ENCODE data around the gene EMSY.

EMSY gene

DNA sequence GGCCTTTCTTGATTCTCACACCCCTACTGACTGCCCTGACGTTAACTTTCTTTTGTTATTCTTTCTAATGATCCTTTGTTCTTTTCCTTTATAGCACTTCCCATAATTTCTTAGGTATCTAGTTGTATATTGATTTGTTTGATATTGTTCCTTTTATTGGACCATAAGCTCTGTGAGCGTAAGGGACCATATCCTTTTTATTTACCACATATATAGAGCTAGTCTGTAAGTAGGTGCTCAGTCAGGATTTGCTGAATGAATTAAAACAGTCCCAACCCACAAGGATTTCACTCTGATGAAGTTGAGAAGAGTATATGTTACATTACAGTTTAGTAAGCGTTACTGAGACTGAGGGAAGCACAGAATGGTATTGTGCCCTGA is 68.8 kb downstream of the EMSY start:
- H3K4me3 ChIP-seq (ENCODE audit: low read depth, low read length): no peak overlapping the region
- no peak for DNase-seq (ENCODE audit: low read depth)
- no peak for TF ChIP-seq CTCF (IDR thresholded peaks at IDR 0.05; ENCODE audit: low read depth, low read length, missing control alignments)

- TF ChIP-seq CTCF (IDR thresholded peaks at IDR 0.05; ENCODE audit: low read depth, low read length, missing control alignments): no peak
- no peak overlapping the region for H3K4me3 ChIP-seq (ENCODE audit: low read depth, low read length)
- no peak for DNase-seq (ENCODE audit: low read depth)
Measured at GRCh38 chr11:76515494-76515893, 70.7 kb downstream of the EMSY start.

- no peak for DNase-seq (ENCODE audit: low read depth)
- H3K4me3 ChIP-seq (ENCODE audit: low read depth, low read length): no peak overlapping the region
- TF ChIP-seq CTCF (IDR thresholded peaks at IDR 0.05; ENCODE audit: low read depth, low read length, missing control alignments): no peak
Measured at GRCh38 chr11:76523147-76523546, 78.3 kb downstream of the EMSY start.

DNA sequence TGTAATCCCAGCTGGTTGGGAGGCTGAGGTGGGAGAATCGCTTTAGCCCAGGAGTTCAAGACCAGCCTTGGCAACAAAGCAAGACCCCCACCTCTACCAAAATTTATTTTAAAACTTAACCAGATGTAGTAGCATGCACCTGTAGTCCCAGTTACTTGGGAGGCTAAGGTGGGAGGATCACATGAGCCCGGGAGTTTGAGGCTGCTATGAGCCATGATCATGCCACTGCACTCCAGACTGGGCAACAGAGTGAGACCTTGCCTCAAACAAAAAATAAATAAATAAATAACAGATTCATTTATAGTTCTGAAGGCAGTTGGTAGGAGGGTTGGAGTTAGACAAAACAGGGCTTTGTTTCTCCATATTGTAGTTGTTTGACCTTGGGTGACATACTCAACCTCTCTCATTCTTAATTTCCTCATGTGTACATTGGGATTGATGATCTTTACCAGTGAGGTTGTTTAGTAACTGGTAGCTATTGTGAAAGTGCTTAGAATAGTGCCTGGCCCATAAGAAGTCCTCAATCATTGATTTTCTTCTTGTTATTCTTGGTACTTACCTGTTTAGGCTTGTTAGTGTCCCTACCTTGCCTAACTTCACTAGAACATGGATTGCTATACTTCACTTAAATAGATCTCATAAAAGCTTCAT is 79.1 kb downstream of the EMSY start:
- TF ChIP-seq CTCF (IDR thresholded peaks at IDR 0.05; ENCODE audit: low read depth, low read length, missing control alignments): no peak
- H3K4me3 ChIP-seq (ENCODE audit: low read depth, low read length): no peak overlapping the region
- no peak for DNase-seq (ENCODE audit: low read depth)

- no peak overlapping the region for H3K4me3 ChIP-seq (ENCODE audit: low read depth, low read length)
- TF ChIP-seq CTCF (IDR thresholded peaks at IDR 0.05; ENCODE audit: low read depth, low read length, missing control alignments): no peak
- no peak for DNase-seq (ENCODE audit: low read depth)
Measured at GRCh38 chr11:76524461-76524860, 79.6 kb downstream of the EMSY start.

DNA sequence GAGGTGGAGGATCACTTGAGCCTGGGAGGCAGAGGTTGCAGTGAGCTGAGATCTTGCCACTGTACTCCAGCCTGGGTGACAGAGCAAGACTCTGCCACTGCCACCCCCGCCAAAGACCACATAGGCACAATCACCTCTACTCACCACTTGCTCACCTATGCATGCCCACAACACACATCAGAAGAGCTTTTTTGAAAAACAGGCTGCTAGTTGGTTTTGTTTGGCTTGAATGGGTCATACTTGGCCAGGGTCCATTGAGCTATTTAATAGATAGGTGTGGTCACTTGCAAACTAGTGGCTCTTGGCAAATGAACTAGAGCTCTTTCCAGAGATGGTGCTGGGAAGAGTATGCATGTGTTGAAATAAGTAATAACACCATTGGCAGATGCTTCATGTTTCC is 80.1 kb downstream of the EMSY start:
- no peak overlapping the region for H3K4me3 ChIP-seq (ENCODE audit: low read depth, low read length)
- DNase-seq (ENCODE audit: low read depth): no peak
- TF ChIP-seq CTCF (IDR thresholded peaks at IDR 0.05; ENCODE audit: low read depth, low read length, missing control alignments): no peak

- H3K4me3 ChIP-seq (ENCODE audit: low read depth, low read length): no peak overlapping the region
- TF ChIP-seq CTCF (IDR thresholded peaks at IDR 0.05; ENCODE audit: low read depth, low read length, missing control alignments): no peak
- no peak for DNase-seq (ENCODE audit: low read depth)
Measured at GRCh38 chr11:76526878-76527277, 82.1 kb downstream of the EMSY start.

Data from GM12864 (cell line).